Activated T-cell treated with anti-CD3 and anti-CD28 coated beads, Interleukin-2, amount 50 U/mL, for 72 hours (primary cell): Measurements from ENCODE around the gene NRSN1. TPM values are rescaled to one million over a fixed set of nuclear protein-coding genes. Genes with fewer than 3 reads are reported as not detected.
"Not testable (repeated sequence)": the region's sequence is repeated elsewhere in the genome, so short reads cannot be mapped to it uniquely, and the experiment has no call there.

Source experiments
- ATAC-seq, 2 donors: fragments of 150-1000 bp; cut with Tn5 transposase; replicated peaks in 1 of 2; 2 replicates each; pipeline ENCODE4 v1.10.0; 2021; ENCODE audit warnings: moderate library complexity in 2 of 2, mild to moderate bottlenecking in 1 of 2
- DNase-seq, 2 donors: peaks; one replicate each; pipeline ENCODE4 v3.0.0; 2021 to 2022; ENCODE audit warnings: mixed read lengths in 1 of 2
- H3K27ac Mint-ChIP-seq: one replicate; pipeline ENCODE4 v1.8.0; 2022; ENCODE audit warnings: mild to moderate bottlenecking, moderate library complexity, mixed read lengths
- H3K27me3 Mint-ChIP-seq: one replicate; pipeline ENCODE4 v1.8.0; 2022; ENCODE audit warnings: low read depth, mixed read lengths
- H3K36me3 Mint-ChIP-seq, 2 donors: one replicate each; pipeline ENCODE4 v1.8.0; 2022; ENCODE audit warnings: mixed read lengths in 2 of 2, mild to moderate bottlenecking in 1 of 2; ENCODE audit not compliant: insufficient read depth in 2 of 2
- H3K4me1 Mint-ChIP-seq: one replicate; pipeline ENCODE4 v1.8.0; 2022; ENCODE audit warnings: low read depth, mixed read lengths
- H3K4me3 Mint-ChIP-seq, 2 donors: one replicate each; pipeline ENCODE4 v1.8.0; 2022; ENCODE audit warnings: mild to moderate bottlenecking in 2 of 2, mixed read lengths in 2 of 2, moderate library complexity in 2 of 2
- H3K9me3 Mint-ChIP-seq, 2 donors: one replicate each; pipeline ENCODE4 v1.8.0; 2022; ENCODE audit warnings: mixed read lengths in 2 of 2
- total RNA-seq, 2 donors: library from RNA; stranded (reverse); gene quantifications; one replicate each; pipeline ENCODE4 v1.2.3, GENCODE V29; 2022

NRSN1 gene
- total RNA-seq, 2 donors from 2014 or later: not detected

DNA sequence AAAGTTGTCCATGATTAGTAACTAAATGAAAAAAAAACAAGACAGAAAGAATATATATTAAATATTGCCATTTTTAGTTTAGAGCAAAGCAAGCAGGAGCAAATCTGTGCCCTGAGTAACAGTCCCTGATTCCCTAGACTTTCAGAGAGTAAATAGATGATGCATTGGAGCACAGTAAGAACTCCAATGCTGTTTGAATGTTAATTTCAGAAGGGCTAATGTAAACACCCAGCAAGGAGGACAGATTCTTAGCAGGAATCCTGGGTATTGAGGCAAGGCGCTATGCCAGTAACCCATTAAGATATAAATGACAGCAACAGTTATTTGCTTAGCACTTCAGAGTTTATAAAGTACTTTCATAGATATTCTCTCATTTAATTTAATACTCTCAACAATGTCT, 15.6 kb upstream of the NRSN1 start:
- ATAC-seq: no peak
- Mint-ChIP-seq H3K27ac (no peak overlapping the region), H3K9me3 (no peaks in the 10 kb centered on the region), H3K27me3 (peaks cover 6% of the 10 kb centered on the region), H3K4me3 (no peak overlapping the region), H3K4me1 (no peaks in the 10 kb centered on the region), H3K36me3 (no peaks in the 10 kb centered on the region)
- no peak for DNase-seq

DNA sequence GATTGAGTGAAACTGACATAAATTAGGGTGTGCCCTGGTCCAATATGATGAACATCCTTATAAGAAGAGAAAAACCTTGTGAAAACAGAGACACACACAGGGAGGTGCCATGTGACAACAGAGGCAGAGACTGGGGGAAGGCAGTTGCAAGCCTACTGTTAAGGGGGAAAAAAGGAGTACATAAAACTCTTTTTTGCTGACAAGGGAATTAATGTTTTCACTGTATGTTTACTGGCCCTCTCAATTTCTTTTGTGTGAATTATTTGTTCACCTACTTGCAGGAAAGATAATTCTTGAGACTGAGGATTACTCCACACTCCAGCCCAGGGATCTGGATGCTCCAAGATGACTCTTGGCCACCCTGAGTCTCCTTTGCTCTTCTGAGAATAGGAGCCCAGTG, 12.1 kb upstream of the NRSN1 start:
- H3K4me1 Mint-ChIP-seq: no peaks in the 10 kb centered on the region
- peaks cover 0 to 1% of the 10 kb centered on the region in 2 donors for H3K9me3 Mint-ChIP-seq
- H3K4me3 Mint-ChIP-seq: no peak overlapping the region
- no peak overlapping the region for H3K27ac Mint-ChIP-seq
- H3K36me3 Mint-ChIP-seq: no peaks in the 10 kb centered on the region
- no peak for DNase-seq
- ATAC-seq: no peak
- H3K27me3 Mint-ChIP-seq: no peaks in the 10 kb centered on the region

DNA sequence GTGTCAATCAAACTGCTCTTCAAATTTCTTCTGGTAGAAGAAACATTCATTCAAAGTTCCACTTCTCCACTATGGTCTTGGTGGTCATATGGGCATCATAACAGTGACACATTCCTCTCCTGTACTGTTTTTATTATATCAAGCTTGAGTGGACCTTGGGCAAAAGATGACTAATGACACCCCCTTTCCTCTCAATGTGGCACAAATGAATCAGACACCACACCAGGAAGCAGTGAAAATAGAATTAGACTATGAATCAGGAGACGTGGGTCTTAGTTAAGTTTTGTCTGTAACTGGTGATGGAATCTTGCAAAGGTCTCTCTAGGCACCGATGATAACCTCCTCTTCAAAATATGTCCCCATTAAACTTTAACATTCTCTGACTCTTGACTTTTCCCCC, 9.0 kb upstream of the NRSN1 start:
- ATAC-seq (no peak), DNase-seq (no peak)
- Mint-ChIP-seq H3K4me3 (no peak overlapping the region), H3K36me3 (no peaks in the 10 kb centered on the region), H3K27ac (no peak overlapping the region), H3K4me1 (no peaks in the 10 kb centered on the region), H3K27me3 (no peaks in the 10 kb centered on the region), H3K9me3 (peaks cover 0 to 1% of the 10 kb centered on the region in 2 donors)

DNA sequence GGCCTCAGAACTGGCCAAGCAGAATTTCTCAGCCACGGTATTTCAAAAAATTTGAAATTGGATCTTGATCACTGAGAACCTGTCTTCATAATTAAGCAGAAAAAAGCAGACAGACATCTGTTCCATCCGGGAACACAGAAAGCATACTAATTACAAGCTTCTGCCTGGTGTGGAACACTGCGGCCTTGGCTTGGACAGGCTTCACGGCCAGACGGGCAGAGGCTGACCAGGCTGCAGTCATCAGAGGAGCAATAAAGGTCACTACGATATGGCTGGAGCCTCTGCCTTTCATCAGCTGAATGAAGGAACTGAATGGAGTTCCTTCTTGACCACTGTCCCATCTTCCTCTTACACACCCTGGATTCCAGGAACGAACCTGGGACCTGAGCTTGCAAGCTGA, 3.9 kb upstream of the NRSN1 start:
- ATAC-seq (no peak), DNase-seq (no peak)
- Mint-ChIP-seq H3K4me1 (peaks cover 6% of the 10 kb centered on the region), H3K27me3 (peaks cover 27% of the 10 kb centered on the region), H3K27ac (no peak overlapping the region), H3K9me3 (peaks cover 1 to 2% of the 10 kb centered on the region in 2 donors), H3K4me3 (no peak overlapping the region), H3K36me3 (peaks cover 2% of the 10 kb centered on the region in 2 donors)

DNA sequence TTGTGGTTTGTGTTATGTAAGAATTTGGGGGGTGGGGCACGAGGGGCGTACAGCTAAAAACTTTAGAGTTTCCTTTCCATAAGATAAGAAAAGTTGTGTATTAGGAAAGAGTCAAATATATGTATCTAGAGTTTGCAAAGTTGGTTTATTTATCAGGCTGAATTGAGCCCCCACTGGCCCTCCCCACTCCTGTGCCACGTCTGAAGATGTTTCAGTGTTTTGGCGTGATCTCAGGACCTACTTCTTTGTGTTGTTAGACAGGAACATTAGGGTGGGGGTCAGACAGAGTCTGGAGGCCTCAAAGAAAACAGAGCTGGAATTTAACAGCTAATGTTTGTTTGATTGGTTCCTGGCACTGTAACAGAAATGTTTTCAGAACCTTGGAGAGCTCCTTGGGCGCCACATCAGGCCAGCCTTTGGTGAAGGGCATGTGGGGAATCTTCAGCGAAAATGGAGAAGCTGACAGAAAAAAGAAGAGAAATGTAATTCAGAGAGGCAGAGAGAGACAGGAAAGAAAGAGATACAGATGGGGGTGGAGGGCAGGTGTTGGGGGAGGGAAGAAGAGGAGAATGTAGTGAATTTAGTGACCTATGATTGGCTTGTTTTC, 674 bp downstream of the NRSN1 start:
- no peak for ATAC-seq
- peaks cover 6% of the 10 kb centered on the region for H3K4me1 Mint-ChIP-seq
- no peak overlapping the region for H3K27ac Mint-ChIP-seq

DNA sequence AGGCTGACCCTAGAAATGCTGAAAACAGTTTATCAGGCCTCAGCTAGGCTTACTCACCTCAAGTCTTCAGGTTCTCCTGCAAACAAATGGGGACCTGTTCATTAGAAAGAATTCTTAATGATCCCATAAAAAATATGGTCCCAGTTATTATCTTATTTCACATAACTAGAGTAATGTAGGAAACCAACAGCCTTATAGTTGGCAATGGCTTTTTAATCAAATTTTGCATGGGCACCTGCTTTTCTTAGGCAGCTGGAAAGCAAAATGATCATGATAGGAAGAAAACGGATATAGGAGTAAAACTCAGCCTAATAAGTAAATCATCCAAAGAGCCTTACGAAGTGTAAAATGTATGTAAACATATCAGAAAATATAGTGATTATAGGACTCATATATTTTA, 1.3 kb downstream of the NRSN1 start:
- H3K27ac Mint-ChIP-seq: no peak overlapping the region
- no peak overlapping the region for H3K4me3 Mint-ChIP-seq
- peaks cover 2% of the 10 kb centered on the region in 2 donors for H3K36me3 Mint-ChIP-seq

More for the DNA sequence above, 674 bp downstream of the NRSN1 start:
- H3K36me3 Mint-ChIP-seq: peaks cover 2% of the 10 kb centered on the region in 2 donors
- peaks cover 2 to 3% of the 10 kb centered on the region in 2 donors for H3K9me3 Mint-ChIP-seq
- peak overlapping the region in 1 of 2 donors; percentile 3 for H3K4me3 Mint-ChIP-seq
- H3K27me3 Mint-ChIP-seq: peaks cover 35% of the 10 kb centered on the region
- peak; percentile 7 to 13 for DNase-seq

DNA sequence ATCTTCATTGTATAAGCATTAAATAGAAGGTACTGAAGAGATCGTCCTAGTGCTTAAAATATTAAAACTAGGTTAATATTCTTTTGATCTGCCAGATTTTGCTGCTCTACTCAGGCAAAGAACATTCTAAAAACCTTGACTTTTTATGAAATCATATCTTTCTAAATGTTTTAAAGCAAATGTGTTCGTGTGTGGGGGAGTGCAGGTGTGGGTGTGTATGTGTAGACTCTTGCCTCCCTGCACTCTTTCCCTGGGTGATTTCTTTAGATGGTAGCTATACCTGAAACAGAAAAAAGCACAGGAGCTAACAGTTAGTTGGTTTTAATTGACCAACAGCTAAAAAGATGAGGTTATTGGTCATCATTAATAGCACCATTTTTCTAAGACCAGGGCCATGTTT, 5.7 kb downstream of the NRSN1 start:
- DNase-seq: no peak
- Mint-ChIP-seq H3K27me3 (peaks cover 12% of the 10 kb centered on the region), H3K9me3 (peaks cover 0 to 4% of the 10 kb centered on the region in 2 donors), H3K27ac (no peak overlapping the region), H3K4me1 (peaks cover 1% of the 10 kb centered on the region), H3K4me3 (no peak overlapping the region), H3K36me3 (no peaks in the 10 kb centered on the region)
- no peak for ATAC-seq

More for the DNA sequence above, 1.3 kb downstream of the NRSN1 start:
- Mint-ChIP-seq H3K27me3 (peaks cover 34% of the 10 kb centered on the region), H3K4me1 (peaks cover 6% of the 10 kb centered on the region), H3K9me3 (peaks cover 2 to 3% of the 10 kb centered on the region in 2 donors)
- no peak for ATAC-seq
- no peak for DNase-seq

DNA sequence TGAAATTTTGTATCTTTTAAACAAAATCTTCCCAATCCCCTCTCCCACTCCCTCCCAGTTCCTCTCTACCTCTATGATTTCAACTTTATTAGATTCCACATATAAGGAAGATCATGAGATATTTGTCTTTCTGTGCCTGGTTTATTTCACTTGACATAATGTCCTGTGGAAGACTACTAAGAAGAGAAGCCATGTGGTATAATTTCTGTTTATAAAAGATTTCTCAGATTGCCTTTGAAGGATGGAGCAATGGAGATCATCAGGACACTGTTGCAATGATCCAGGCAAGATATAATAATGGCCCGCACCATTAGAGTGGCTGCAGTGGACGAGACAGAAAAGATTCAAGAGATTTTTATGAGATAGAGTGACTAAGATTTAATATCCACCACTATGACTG, 13.1 kb downstream of the NRSN1 start:
- ATAC-seq (no peak), DNase-seq (no peak)
- Mint-ChIP-seq H3K9me3 (peaks cover 1 to 2% of the 10 kb centered on the region in 2 donors), H3K36me3 (no peaks in the 10 kb centered on the region), H3K27me3 (no peaks in the 10 kb centered on the region), H3K4me1 (no peaks in the 10 kb centered on the region), H3K27ac (no peak overlapping the region), H3K4me3 (no peak overlapping the region)

DNA sequence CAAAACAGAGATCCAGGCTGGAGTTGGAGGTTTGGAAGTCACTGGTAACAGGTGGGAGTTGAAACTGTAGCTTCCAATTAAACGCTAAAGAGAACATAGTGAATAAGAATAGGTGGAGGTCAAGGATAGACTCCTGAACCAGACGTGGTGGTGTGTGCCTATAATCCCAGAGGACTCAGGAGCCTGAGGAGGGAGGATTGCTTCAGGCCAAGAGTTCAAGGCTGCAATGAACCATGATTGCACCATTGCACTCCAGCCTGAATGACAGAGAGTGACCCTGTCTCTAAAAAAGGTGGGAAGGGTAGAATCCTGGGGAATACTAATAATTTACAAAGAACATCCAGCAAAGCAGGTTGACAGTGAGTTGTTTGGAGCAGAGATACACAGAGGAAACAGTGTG, 13.6 kb downstream of the NRSN1 start:
- peaks cover 1 to 2% of the 10 kb centered on the region in 2 donors for H3K9me3 Mint-ChIP-seq
- H3K36me3 Mint-ChIP-seq: no peaks in the 10 kb centered on the region
- no peaks in the 10 kb centered on the region for H3K27me3 Mint-ChIP-seq
- H3K4me3 Mint-ChIP-seq: no peak overlapping the region
- ATAC-seq (no peak), DNase-seq (no peak)
- H3K27ac Mint-ChIP-seq: no peak overlapping the region
- no peaks in the 10 kb centered on the region for H3K4me1 Mint-ChIP-seq

DNA sequence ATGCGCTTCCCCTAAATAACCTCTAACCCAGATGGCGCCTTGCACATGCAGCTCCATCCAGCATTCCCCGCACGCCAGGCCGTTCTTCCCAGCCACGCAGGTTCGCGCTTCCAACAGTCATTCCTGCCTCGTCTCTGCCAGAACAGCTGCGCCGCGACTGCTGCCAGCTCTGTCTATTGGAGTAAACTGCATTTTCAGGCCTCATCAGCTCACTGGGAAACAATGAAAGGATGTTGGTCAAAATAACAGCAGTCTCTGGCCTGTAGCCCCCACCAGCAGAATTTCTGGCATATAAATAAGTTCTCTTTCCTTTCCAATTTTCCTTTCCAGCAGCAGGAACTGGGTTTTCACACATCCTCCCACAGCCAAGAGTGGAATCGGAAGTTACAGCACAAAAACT, 14.6 kb downstream of the NRSN1 start:
- no peaks in the 10 kb centered on the region for H3K27me3 Mint-ChIP-seq

DNA sequence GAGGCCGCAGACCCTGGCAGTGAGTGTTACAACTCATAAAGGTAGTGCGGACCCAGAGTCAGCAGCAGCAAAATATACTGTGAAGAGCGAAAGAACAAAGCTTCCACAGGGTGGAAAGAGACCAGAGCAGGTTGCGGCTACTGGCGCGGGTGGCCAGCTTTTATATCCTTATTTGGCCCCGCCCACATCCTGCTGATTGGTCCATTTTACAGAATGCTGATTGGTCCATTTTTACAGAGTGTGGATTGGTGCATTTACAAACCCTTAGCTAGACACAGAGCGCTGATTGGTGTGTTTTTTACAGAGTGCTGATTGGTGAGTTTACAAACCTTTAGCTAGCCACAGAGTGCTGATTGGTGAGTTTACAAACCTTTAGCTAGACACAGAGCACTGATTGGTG, 16.7 kb downstream of the NRSN1 start:
- not testable (repeated sequence) for H3K27me3 Mint-ChIP-seq, H3K36me3 Mint-ChIP-seq

More for the DNA sequence above, 14.6 kb downstream of the NRSN1 start:
- no peaks in the 10 kb centered on the region for H3K36me3 Mint-ChIP-seq
- DNase-seq (no peak), ATAC-seq (no peak)
- H3K4me1 Mint-ChIP-seq: no peaks in the 10 kb centered on the region
- H3K4me3 Mint-ChIP-seq: no peak overlapping the region
- H3K9me3 Mint-ChIP-seq: peaks cover 1 to 2% of the 10 kb centered on the region in 2 donors
- H3K27ac Mint-ChIP-seq: no peak overlapping the region

DNA sequence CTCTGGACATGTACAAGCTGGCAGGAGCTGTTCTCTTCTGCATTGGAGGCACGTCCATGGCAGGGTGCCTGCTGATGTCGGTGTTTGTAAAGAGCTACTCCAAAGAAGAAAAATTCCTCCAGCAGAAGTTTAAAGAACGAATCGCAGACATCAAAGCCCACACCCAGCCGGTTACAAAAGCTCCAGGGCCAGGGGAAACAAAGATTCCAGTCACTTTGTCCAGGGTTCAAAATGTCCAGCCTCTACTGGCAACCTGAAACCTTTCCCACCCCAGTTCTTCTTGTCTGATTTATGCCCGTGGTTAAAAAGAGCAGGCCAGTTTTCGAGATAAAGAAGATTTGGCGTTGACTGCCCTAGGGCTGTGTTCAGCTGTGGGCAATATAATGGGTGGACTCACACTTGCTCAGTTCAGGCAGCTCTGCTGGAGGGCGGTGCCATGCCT, 19.7 kb downstream of the NRSN1 start:
- ATAC-seq (no peak), DNase-seq (no peak)
- Mint-ChIP-seq H3K9me3 (peaks cover 0 to under 1% of the 10 kb centered on the region in 2 donors), H3K4me1 (no peaks in the 10 kb centered on the region), H3K4me3 (no peak overlapping the region), H3K36me3 (no peaks in the 10 kb centered on the region), H3K27me3 (no peaks in the 10 kb centered on the region), H3K27ac (no peak overlapping the region)

More for the DNA sequence above, 16.7 kb downstream of the NRSN1 start:
- H3K27ac Mint-ChIP-seq, H3K9me3 Mint-ChIP-seq, H3K4me1 Mint-ChIP-seq, H3K4me3 Mint-ChIP-seq, ATAC-seq, DNase-seq: not testable (repeated sequence)

DNA sequence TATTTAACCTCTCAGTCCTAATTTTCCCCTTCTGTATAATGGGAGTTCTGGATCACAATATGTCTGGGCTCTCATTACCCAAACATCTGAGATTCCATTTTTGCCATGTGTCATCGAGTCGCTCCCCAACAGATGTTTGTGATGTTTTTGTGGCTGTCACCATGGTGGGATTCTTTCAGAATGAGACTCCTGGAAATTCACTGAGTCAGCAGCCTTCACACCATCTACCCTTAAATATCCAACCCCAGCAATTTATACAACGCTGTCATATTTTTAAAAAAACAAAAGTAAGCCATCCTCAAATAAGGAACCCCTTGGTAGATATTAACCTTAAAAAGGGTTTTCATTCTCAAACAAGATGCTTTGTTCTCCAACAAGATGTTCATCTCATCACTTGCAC, 20.9 kb downstream of the NRSN1 start:
- no peak for ATAC-seq
- DNase-seq: no peak
- Mint-ChIP-seq H3K27ac (no peak overlapping the region), H3K27me3 (no peaks in the 10 kb centered on the region), H3K4me3 (no peak overlapping the region), H3K9me3 (peaks cover 0 to 3% of the 10 kb centered on the region in 2 donors), H3K36me3 (no peaks in the 10 kb centered on the region), H3K4me1 (no peaks in the 10 kb centered on the region)

DNA sequence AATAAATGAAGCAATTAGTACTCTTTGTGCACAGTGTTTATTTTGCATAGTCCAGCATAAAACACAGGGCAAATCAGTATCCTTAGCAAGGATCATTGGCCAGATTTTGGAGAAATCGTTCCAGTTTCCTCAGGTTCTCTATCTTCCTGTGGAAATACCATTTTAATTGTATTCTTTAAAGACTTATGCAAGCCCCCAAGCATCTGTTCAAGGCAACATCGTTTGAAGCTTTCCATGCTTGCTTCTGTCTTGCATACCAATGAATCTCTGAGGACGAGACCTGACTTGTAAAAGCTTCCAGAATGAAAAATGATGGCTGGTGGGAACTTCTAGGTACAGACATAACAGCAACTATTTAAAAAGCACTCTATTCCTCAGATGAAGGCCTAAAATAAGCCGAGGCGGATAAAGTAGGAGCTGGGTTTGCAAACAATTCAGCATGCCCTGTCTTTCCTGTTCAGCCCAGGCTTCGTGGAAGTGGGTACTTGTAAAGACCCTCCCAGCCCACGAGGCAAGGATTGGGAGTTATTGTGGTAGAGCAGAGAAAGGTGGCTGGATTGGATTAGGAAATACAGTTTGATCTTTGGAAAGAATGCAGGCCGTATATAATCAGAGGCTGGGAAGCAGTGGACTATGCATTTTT, 21.6 kb downstream of the NRSN1 start:
- ATAC-seq (no peak), DNase-seq (no peak)
- Mint-ChIP-seq H3K27ac (no peak overlapping the region), H3K36me3 (no peaks in the 10 kb centered on the region), H3K27me3 (no peaks in the 10 kb centered on the region), H3K4me1 (no peaks in the 10 kb centered on the region), H3K4me3 (no peak overlapping the region), H3K9me3 (peaks cover 0 to 3% of the 10 kb centered on the region in 2 donors)
